ENCODE results near the gene NRL.
A peak's percentile ranks its signal among the peaks of the same experiment; 100 is the strongest.
"Not testable (repeated sequence)": the region's sequence is repeated elsewhere in the genome, so short reads cannot be mapped to it uniquely, and the experiment has no call there.

The NRL gene

GRCh38 chr14:24037658-24038037 lies 77.1 kb downstream of the NRL start:
- DNase-seq (ENCODE audit: extremely low spot score), result no peak
- POLR2A ChIA-PET, result no interaction called here
- CTCF ChIA-PET, result interaction anchor here (0.6 to 2.7 kb wide), 4 partner anchors 10 to 26 kb away, joined by 3 to 9 read pairs (median 4); partner anchors contain the start of gene CARMIL3
- no peak for TF ChIP-seq CTCF (IDR thresholded peaks at IDR 0.05; ENCODE audit: control extremely low read depth, extremely low read depth, low read depth, missing control alignments)

- POLR2A ChIA-PET; DNase-seq (ENCODE audit: extremely low spot score): not testable (repeated sequence)
- CTCF ChIA-PET, result interaction anchor here (1.2 to 2.7 kb wide), 3 partner anchors 11 to 22 kb away, joined by 5 to 9 read pairs (median 9); partner anchors contain the start of gene CARMIL3
These were observed 77.6 kb downstream of the NRL start for GRCh38 chr14:24036963-24037657.

- ChIA-PET POLR2A (no interaction called here), CTCF (interaction anchor here (0.8 to 2.7 kb wide), 8 partner anchors 11 to 93 kb away, joined by 3 to 9 read pairs (median 4); partner anchors contain the start of gene CARMIL3)
- DNase-seq (ENCODE audit: extremely low spot score), result peak; percentile 75
- TF ChIP-seq CTCF (IDR thresholded peaks at IDR 0.05; ENCODE audit: control extremely low read depth, extremely low read depth, low read depth, missing control alignments), result peak; percentile 85
These were observed 78.4 kb downstream of the NRL start for GRCh38 chr14:24036169-24036962.

GRCh38 chr14:24035769-24036168 lies 79.0 kb downstream of the NRL start:
- POLR2A ChIA-PET; DNase-seq (ENCODE audit: extremely low spot score): not testable (repeated sequence)
- CTCF ChIA-PET, result interaction anchor here (0.8 to 1.7 kb wide), 7 partner anchors 12 to 93 kb away, joined by 3 to 9 read pairs (median 3); no protein-coding TSS in a partner anchor

GRCh38 chr14:24032727-24033418 lies 81.9 kb downstream of the NRL start:
- CTCF ChIA-PET, result interaction anchor here (0.9 to 1.5 kb wide), 3 partner anchors 15 to 61 kb away, joined by 3 to 4 read pairs (median 3); no protein-coding TSS in a partner anchor
- TF ChIP-seq CTCF (IDR thresholded peaks at IDR 0.05; ENCODE audit: control extremely low read depth, extremely low read depth, low read depth, missing control alignments), result no peak
- DNase-seq (ENCODE audit: extremely low spot score), result no peak
- POLR2A ChIA-PET, result no interaction called here

- CTCF ChIA-PET; POLR2A ChIA-PET; DNase-seq (ENCODE audit: extremely low spot score): not testable (repeated sequence)
These were observed 83.4 kb downstream of the NRL start for GRCh38 chr14:24031331-24031730.

- DNase-seq (ENCODE audit: extremely low spot score); CTCF ChIA-PET; POLR2A ChIA-PET: not testable (repeated sequence)
These were observed 85.1 kb downstream of the NRL start for GRCh38 chr14:24029687-24030086.
